A549 (cell line): ENCODE measurements around the gene CDK17.

ENCODE experiments used
- CTCF ChIP-seq: fragments of >200 bp; sonication (Bioruptor Twin); formaldehyde crosslinking; IDR thresholded peaks from 3 replicates; pipeline ENCODE4 v1.5.1; 2016
- FOSB ChIP-seq: fragments of 250-450 bp; sonication (Bioruptor Pico); IDR thresholded peaks from 2 replicates; pipeline ENCODE4 v1.5.0; 2020; ENCODE audit warnings: mild to moderate bottlenecking, moderate library complexity
- RFX5 ChIP-seq: fragments of 450-650 bp; IDR thresholded peaks from 2 replicates; pipeline ENCODE4 v1.7.1; 2014; ENCODE audit warnings: antibody characterized with exemption, mild to moderate bottlenecking, moderate library complexity

GRCh38 chr12:96310067-96310466 lies 90.2 kb downstream of the CDK17 start:
- TF ChIP-seq CTCF (no peak), FOSB (CRISPR knock-in tag) (no peak), RFX5 (no peak)
